Thoracic aorta (tissue), 2 donors: Measurements from ENCODE around the gene TM4SF5. TPM values are rescaled to one million over a fixed set of nuclear protein-coding genes. Genes with fewer than 3 reads are reported as not detected.

Experiments used
- ATAC-seq: fragments of 150-250 bp; one replicate; pipeline ENCODE4 v1.8.0; 2017; ENCODE audit warnings: low read depth; ENCODE audit not compliant: insufficient number of reproducible peaks, low FRiP score
- DNase-seq: peaks from one replicate; pipeline ENCODE4 v3.0.0-alpha.2; 2020; ENCODE audit warnings: low spot score
- H3K27ac ChIP-seq, 2 donors: fragments of 200-600 bp; sonication (generic); 1 replicate in 1 of 2; 2 replicates in 1 of 2; pipeline ENCODE4 v1.5.1; 2016; ENCODE audit warnings: mild to moderate bottlenecking in 2 of 2, moderate library complexity in 2 of 2
- H3K27me3 ChIP-seq: fragments of 200-600 bp; sonication (generic); replicated peaks from 2 replicates; pipeline ENCODE4 v1.6.0; 2016; ENCODE audit warnings: mild to moderate bottlenecking; ENCODE audit not compliant: insufficient read depth
- H3K36me3 ChIP-seq: fragments of 200-600 bp; sonication (generic); one replicate; pipeline ENCODE4 v1.5.1; 2016
- H3K4me1 ChIP-seq, 2 donors: fragments of 200-600 bp; sonication (generic); 1 replicate in 1 of 2; 2 replicates in 1 of 2; pipeline versions ENCODE4 v1.5.1 to v1.6.0; 2016; ENCODE audit warnings: low read depth in 2 of 2, mild to moderate bottlenecking in 1 of 2; ENCODE audit not compliant: control insufficient read depth in 1 of 2
- H3K4me3 ChIP-seq: fragments of 200-600 bp; sonication (generic); 2 replicates; pipeline ENCODE4 v1.5.1; 2016; ENCODE audit warnings: mild to moderate bottlenecking
- H3K9me3 ChIP-seq: fragments of 200-600 bp; sonication (generic); 2 replicates; pipeline ENCODE4 v1.5.1; 2016
- CTCF ChIP-seq: fragments of 200-600 bp; sonication (generic); IDR thresholded peaks from one replicate; pipeline ENCODE4 v1.5.1; 2019; ENCODE audit warnings: antibody characterized with exemption
- total RNA-seq, 2 donors: library from RNA; depleted of rRNA; stranded (reverse); fragments of >200 nt; gene quantifications; one replicate each; pipeline versions ENCODE4 v1.1.0 to v1.2.3, GENCODE V29; 2016

TM4SF5 gene
- total RNA-seq, 2 donors from 2014 or later, result not detected

- no peak for TF ChIP-seq CTCF
- no peak overlapping the region for H3K4me3 ChIP-seq
- no peak for ATAC-seq
- H3K27me3 ChIP-seq, result no peaks in the 10 kb centered on the region
- no peak for DNase-seq
- no peaks in the 10 kb centered on the region for H3K36me3 ChIP-seq
- H3K27ac ChIP-seq, result no peak overlapping the region
- H3K9me3 ChIP-seq, result no peaks in the 10 kb centered on the region
- H3K4me1 ChIP-seq, result no peaks in the 10 kb centered on the region
These were observed 2.1 kb upstream of the TM4SF5 start for GRCh38 chr17:4769628-4770027.

GRCh38 chr17:4772235-4772613, 538 bp downstream of the TM4SF5 start:
- no peak overlapping the region for H3K4me3 ChIP-seq
- no peak for ATAC-seq
- no peaks in the 10 kb centered on the region for H3K4me1 ChIP-seq
- no peaks in the 10 kb centered on the region for H3K9me3 ChIP-seq
- no peak for TF ChIP-seq CTCF
- DNase-seq, result no peak
- no peaks in the 10 kb centered on the region for H3K27me3 ChIP-seq
- H3K27ac ChIP-seq, result no peak overlapping the region
- H3K36me3 ChIP-seq, result no peaks in the 10 kb centered on the region

- H3K27ac ChIP-seq, result no peak overlapping the region
- no peak overlapping the region for H3K4me3 ChIP-seq
- DNase-seq, result no peak
- no peaks in the 10 kb centered on the region for H3K9me3 ChIP-seq
- H3K27me3 ChIP-seq, result no peaks in the 10 kb centered on the region
- H3K36me3 ChIP-seq, result no peaks in the 10 kb centered on the region
- no peak for ATAC-seq
- no peak for TF ChIP-seq CTCF
- H3K4me1 ChIP-seq, result no peaks in the 10 kb centered on the region
These were observed 6.5 kb downstream of the TM4SF5 start for GRCh38 chr17:4777969-4778760.

- ATAC-seq, result no peak
- TF ChIP-seq CTCF, result no peak
- H3K27ac ChIP-seq, result no peak overlapping the region
- no peaks in the 10 kb centered on the region for H3K36me3 ChIP-seq
- H3K4me3 ChIP-seq, result no peak overlapping the region
- peaks cover 3 to 4% of the 10 kb centered on the region in 2 donors for H3K4me1 ChIP-seq
- H3K27me3 ChIP-seq, result no peaks in the 10 kb centered on the region
- H3K9me3 ChIP-seq, result no peaks in the 10 kb centered on the region
- no peak for DNase-seq
These were observed 8.8 kb downstream of the TM4SF5 start for GRCh38 chr17:4780325-4780955.

- no peak for TF ChIP-seq CTCF
- no peak for DNase-seq
- no peak for ATAC-seq
- Histone ChIP-seq H3K4me3 (no peak overlapping the region), H3K27ac (no peak overlapping the region), H3K4me1 (peaks cover 15 to 25% of the 10 kb centered on the region in 2 donors), H3K27me3 (no peaks in the 10 kb centered on the region), H3K9me3 (no peaks in the 10 kb centered on the region), H3K36me3 (no peaks in the 10 kb centered on the region)
These were observed 11.0 kb downstream of the TM4SF5 start for GRCh38 chr17:4782652-4783051.
